Breast epithelium (tissue), 4 donors: ENCODE results near the gene KIAA1549. TPM values are rescaled to one million over a fixed set of nuclear protein-coding genes. Genes with fewer than 3 reads are reported as not detected.

Source experiments
- DNase-seq, 2 donors: peaks; one replicate each; pipeline ENCODE4 v3.0.0-alpha.2; 2019; ENCODE audit warnings: low spot score in 2 of 2
- H3K27ac ChIP-seq, 2 donors: fragments of 200-600 bp; sonication (generic) in 1 of 2; one replicate each; pipeline ENCODE4 v1.5.1; 2016 to 2019; ENCODE audit warnings: mild to moderate bottlenecking in 1 of 2
- H3K27me3 ChIP-seq, 2 donors: fragments of 200-600 bp; sonication (generic) in 1 of 2; one replicate each; pipeline versions ENCODE4 v1.5.1 to v1.6.0; 2017 to 2019; ENCODE audit warnings: control low read depth in 1 of 2, mild to moderate bottlenecking in 1 of 2
- H3K36me3 ChIP-seq: fragments of 200-600 bp; one replicate; pipeline ENCODE4 v1.5.1; 2019
- H3K4me1 ChIP-seq, 2 donors: fragments of 200-600 bp; sonication (generic); one replicate each; pipeline ENCODE4 v1.5.1; 2016 to 2019; ENCODE audit warnings: control low read depth in 1 of 2
- H3K4me3 ChIP-seq, 3 donors: fragments of 200-600 bp; sonication (generic); 1 replicate in 2 of 3; 2 replicates in 1 of 3; pipeline ENCODE4 v1.5.1; 2016 to 2019; ENCODE audit warnings: mild to moderate bottlenecking in 3 of 3, moderate library complexity in 2 of 3
- H3K9me3 ChIP-seq, 2 donors: fragments of 200-600 bp; sonication (generic) in 1 of 2; one replicate each; pipeline ENCODE4 v1.5.1; 2016 to 2019; ENCODE audit warnings: control low read depth in 1 of 2
- POLR2A ChIP-seq: fragments of 450-650 bp; IDR thresholded peaks from one replicate; pipeline ENCODE4 v1.6.1; 2016; ENCODE audit warnings: antibody characterized with exemption, mild to moderate bottlenecking, moderate library complexity
- POLR2AphosphoS5 ChIP-seq, 3 donors: sonication (generic); formaldehyde crosslinking; IDR thresholded peaks; one replicate each; pipeline ENCODE4 v1.6.1; 2017; ENCODE audit warnings: antibody characterized with exemption in 3 of 3
- intact Hi-C: fragments of 100-400 bp; cut with DNase I; formaldehyde crosslinking; loops from one replicate; pipeline ENCODE4 v1.15.1; 2023; ENCODE audit warnings: low total_unique reads
- total RNA-seq, 3 donors: library from RNA; depleted of rRNA; stranded (reverse); fragments of >200 nt; gene quantifications; one replicate each; pipeline ENCODE4 v1.1.0, GENCODE V29; 2016
- TF ChIP-seq, protein P1 (sequence below), 3 donors: fragments of 450-650 bp; IDR thresholded peaks; one replicate each; pipeline ENCODE4 v1.5.1; 2016 to 2017; ENCODE audit warnings: antibody characterized with exemption in 3 of 3, mild to moderate bottlenecking in 3 of 3, moderate library complexity in 3 of 3

Gene KIAA1549
- total RNA-seq, 3 donors from 2014 or later: 1.8 to 3.9 (median 2.8) TPM

DNA sequence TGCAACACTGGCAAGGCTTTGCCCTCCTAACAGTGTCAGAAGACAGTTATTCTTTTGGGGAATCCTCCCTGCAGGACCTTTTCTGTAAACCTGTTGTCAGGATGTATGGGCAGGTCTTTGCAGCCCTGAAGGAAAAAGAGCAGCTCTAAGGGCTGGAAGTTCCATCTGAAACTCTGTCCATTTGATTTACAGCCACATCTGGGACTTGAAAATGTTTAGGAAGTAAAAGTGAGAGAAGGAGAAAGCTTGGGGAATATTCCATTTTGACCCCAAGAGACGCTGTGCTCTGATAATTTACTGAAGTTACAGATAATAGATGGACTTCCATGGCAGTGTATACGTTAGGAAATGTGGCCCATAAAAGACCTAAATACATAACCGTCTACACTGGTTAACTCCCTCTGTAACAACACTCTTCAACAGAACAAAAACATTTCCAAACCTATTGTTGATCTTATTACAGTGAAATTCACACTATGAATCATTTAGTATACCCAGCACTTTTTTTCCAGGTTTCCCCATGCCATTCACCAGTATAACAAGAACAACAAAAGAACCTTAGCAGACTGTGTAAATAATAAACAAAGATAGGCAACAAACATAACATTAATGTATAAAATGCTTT lies 89.1 kb downstream of the KIAA1549 start:
- Histone ChIP-seq H3K9me3 (no peaks in the 10 kb centered on the region), H3K4me3 (no peak overlapping the region), H3K27ac (peak overlapping the region in 1 of 2 donors; percentile 74), H3K27me3 (no peaks in the 10 kb centered on the region), H3K36me3 (no peaks in the 10 kb centered on the region), H3K4me1 (no peaks in the 10 kb centered on the region)
- DNase-seq: no peak
- TF ChIP-seq POLR2A (no peak), POLR2AphosphoS5 (IDR thresholded peaks at IDR 0.05) (no peak)
- TF ChIP-seq, protein P1, sequence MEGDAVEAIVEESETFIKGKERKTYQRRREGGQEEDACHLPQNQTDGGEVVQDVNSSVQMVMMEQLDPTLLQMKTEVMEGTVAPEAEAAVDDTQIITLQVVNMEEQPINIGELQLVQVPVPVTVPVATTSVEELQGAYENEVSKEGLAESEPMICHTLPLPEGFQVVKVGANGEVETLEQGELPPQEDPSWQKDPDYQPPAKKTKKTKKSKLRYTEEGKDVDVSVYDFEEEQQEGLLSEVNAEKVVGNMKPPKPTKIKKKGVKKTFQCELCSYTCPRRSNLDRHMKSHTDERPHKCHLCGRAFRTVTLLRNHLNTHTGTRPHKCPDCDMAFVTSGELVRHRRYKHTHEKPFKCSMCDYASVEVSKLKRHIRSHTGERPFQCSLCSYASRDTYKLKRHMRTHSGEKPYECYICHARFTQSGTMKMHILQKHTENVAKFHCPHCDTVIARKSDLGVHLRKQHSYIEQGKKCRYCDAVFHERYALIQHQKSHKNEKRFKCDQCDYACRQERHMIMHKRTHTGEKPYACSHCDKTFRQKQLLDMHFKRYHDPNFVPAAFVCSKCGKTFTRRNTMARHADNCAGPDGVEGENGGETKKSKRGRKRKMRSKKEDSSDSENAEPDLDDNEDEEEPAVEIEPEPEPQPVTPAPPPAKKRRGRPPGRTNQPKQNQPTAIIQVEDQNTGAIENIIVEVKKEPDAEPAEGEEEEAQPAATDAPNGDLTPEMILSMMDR (IDR thresholded peaks at IDR 0.05): no peak
- intact Hi-C loops: no loop called here

DNA sequence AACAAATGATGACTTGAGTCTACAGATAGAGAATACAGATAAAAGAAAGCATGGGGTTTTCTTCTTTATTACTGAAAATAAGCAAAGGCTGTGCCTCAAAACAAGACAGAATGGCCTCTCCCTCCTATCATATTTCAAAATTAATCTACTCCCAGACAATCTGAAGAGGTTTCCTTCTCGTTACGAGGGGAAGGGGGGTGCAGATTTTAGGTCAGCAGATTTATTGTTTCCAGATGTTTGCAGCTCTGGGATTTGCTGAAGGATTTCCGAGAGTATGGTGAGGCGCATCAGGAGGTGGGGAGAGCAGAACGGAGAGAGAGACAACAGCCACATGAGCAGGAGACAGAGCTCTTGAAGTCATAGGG lies 89.8 kb downstream of the KIAA1549 start:
- DNase-seq: no peak
- no peaks in the 10 kb centered on the region for H3K27me3 ChIP-seq
- H3K4me3 ChIP-seq: no peak overlapping the region
- H3K36me3 ChIP-seq: no peaks in the 10 kb centered on the region
- H3K4me1 ChIP-seq: no peaks in the 10 kb centered on the region
- peak overlapping the region; percentile 35 to 74 for H3K27ac ChIP-seq
- intact Hi-C loops: no loop called here
- no peaks in the 10 kb centered on the region for H3K9me3 ChIP-seq
- TF ChIP-seq POLR2A: no peak
- TF ChIP-seq, protein P1 (IDR thresholded peaks at IDR 0.05): no peak
- TF ChIP-seq POLR2AphosphoS5 (IDR thresholded peaks at IDR 0.05): no peak

DNA sequence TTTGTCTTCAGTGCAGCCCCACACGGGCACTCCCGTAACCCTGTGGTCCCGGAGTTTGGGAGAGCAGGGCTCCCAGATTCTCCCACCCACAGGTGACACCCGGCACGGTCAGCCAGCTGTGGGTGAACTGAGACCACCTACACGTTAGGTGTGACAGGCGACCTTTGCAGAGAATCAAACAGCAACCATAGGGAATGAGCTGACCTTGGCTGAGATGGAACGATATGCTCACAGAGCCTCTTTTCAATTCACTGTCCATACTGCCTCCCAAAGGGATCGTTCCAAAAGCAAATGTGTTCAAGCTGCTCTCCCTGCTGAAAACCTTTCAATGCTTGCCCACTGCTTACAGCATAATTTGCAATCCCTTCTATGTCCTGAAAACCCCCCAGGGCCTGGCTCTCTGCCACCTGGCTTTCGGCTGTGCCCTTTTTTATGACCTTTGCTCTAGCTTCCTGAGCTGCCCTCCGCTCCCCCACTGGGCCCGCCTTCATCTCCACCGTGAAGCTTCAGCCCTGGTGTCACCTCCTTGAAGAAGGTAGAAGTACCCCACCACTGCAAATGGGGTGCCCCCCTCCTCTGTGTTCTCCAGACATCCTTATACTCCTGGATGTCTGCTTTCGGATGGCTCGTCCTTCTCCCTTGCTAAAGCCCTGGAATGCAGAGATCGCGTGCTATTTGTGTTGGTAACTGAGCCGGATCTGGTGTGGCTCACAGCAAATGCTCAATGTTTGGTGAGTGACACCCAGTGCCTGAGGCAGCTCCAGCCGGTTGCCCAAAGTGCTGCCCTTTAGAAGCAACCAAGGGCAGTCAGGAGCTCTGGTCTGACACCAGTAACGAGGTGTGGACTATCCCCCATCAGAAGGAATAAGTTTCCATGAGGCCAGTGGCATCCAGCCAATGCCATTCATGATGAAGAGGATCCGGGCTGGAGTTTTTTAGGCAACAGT lies 90.4 kb downstream of the KIAA1549 start:
- Histone ChIP-seq H3K9me3 (no peaks in the 10 kb centered on the region), H3K4me1 (no peaks in the 10 kb centered on the region), H3K27ac (peak overlapping the region; percentile 35 to 74), H3K27me3 (no peaks in the 10 kb centered on the region), H3K36me3 (no peaks in the 10 kb centered on the region), H3K4me3 (peak overlapping the region in 1 of 3 donors; percentile 32)
- peak; percentile 36 to 76 for DNase-seq
- TF ChIP-seq POLR2A: no peak
- intact Hi-C loops: no loop called here

DNA sequence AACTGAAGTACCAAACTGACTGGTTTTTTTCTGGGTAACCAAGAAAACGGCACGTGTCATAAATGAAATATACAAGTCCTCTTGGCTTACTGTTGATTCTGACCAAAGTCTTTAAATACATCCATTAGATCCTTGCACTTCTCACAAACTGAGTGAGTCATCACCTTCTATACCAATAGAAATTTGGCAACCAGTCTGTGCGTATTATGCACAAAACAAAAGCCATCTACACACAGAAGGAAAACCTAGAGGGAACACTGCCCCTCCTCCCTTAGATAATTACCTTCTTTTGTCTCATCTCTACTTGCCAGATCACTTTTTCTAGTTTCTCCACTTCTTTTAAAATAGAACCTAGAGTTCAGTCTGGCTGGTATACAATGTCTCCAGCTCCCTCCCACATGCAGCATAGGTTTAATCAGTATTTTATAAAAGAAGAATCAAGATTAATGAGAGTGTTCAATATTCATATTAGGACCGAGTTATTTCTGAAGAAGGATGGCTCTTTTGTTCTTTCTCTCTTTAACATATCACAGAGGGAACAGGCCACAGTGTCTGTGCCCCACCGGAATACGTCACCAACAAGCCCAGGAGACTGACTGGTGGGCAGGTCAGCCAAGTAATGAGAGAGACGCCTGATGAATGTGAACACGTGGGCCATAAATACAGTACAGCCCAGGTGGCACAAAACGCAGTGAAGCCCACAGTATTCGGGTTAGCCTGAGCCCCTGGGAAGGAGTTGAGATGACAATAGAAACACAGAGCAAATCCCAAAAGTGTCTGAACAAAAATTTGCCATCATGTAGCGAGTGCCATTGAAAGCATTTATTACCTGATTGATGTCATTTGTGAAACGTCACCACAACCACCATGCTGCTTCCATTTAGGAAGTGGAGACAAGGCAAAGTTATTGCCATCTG lies 91.3 kb downstream of the KIAA1549 start:
- no peak for DNase-seq
- H3K36me3 ChIP-seq: no peaks in the 10 kb centered on the region
- no peaks in the 10 kb centered on the region for H3K4me1 ChIP-seq
- H3K27me3 ChIP-seq: no peaks in the 10 kb centered on the region
- H3K27ac ChIP-seq: peak overlapping the region; percentile 35 to 74
- no peak overlapping the region for H3K4me3 ChIP-seq
- intact Hi-C loops: no loop called here
- no peaks in the 10 kb centered on the region for H3K9me3 ChIP-seq
- TF ChIP-seq, protein P1 (IDR thresholded peaks at IDR 0.05): no peak
- TF ChIP-seq POLR2AphosphoS5 (IDR thresholded peaks at IDR 0.05) (no peak), POLR2A (no peak)

DNA sequence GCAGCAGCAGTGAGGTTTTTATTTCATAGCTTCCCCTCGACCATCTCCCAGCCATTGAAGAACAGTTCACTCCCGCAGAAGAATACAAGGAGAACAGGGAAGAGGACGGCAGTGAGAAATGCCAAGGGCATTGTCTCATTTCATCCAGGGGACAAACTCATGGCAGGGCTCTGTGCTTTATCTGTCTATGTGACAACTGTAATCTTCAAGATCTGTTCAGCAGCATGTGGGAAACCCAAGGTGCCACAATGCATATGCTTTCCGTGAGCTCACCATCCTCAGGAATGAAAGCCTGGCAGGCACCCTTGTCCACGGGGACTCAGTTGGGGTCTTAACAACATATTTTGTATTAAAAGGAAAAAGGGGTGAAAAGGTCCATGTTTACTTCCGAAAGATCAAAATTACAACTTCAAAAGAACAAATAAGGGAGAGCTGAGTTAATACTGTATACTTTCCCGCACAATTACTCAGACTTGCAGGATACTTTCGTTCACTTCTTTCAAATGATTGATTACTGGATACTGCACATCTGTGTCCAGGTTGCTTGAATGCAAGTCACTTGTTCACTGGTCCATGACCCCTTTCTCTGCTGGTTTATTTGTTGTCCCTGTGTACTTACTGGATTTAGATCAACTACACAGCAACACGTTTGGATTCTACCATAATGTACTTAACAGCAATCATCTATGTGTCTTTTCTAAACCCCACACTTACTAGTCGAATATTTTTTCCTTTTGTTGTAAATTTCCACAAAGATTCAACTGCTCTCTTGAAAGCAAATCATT lies 93.1 kb downstream of the KIAA1549 start:
- no peak for DNase-seq
- Histone ChIP-seq H3K36me3 (no peaks in the 10 kb centered on the region), H3K9me3 (no peaks in the 10 kb centered on the region), H3K4me1 (no peaks in the 10 kb centered on the region), H3K4me3 (no peak overlapping the region), H3K27ac (no peak overlapping the region), H3K27me3 (no peaks in the 10 kb centered on the region)
- no peak for TF ChIP-seq POLR2AphosphoS5 (IDR thresholded peaks at IDR 0.05)
- TF ChIP-seq, protein P1 (IDR thresholded peaks at IDR 0.05): no peak
- no peak for TF ChIP-seq POLR2A
- intact Hi-C loops: no loop called here
